NCI-H187 treated with DMSO at 0.1 percent for 48 hours (cell line): Measurements from ENCODE around the gene FAIM2.

Experiments
- DNase-seq: peaks from one replicate; lab custom pipeline; 2025; lab: John Stamatoyannopoulos, UW

The FAIM2 gene

DNA sequence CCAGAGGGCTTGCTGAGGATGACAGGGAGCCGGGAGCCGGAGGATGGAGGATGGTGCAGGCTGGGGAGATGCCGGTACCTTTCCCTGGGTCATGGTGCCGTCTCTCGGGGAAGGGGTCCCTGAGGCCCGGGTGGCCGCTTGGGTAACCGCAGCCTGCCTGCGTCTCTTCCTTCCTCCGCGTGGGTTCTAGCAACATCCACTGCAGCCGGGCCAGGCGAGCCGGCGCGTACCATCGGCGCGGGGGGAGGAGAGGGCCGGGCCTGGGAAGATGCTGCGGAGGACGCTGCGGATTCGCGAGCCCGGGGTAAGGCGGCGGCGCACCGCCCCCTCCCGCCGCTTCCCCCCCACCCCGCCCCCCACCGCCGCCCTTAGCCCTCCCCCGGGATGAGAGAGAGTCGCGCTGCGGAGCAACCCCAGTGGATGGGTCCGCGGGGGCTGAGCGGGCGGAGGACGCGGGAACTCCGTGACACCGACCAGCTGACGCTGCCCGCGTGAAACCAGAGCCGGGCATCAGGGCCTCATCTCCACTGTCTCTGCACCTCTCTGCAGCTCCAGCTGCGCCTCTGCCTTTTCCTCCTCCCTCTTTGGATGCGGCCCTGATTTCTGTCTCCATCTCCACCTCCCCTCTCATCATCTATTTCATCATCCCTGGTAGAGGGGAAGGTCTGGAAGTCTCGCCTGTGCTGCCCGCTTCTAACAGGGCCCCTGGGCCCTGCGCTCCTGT lies at the start of gene FAIM2:
Gene FAIM2 (minus strand): TSS at position 201 of the 724 bp plus-strand sequence. CDS start 108 bp downstream, at position 93.
- DNase-seq = peak; percentile 43

DNA sequence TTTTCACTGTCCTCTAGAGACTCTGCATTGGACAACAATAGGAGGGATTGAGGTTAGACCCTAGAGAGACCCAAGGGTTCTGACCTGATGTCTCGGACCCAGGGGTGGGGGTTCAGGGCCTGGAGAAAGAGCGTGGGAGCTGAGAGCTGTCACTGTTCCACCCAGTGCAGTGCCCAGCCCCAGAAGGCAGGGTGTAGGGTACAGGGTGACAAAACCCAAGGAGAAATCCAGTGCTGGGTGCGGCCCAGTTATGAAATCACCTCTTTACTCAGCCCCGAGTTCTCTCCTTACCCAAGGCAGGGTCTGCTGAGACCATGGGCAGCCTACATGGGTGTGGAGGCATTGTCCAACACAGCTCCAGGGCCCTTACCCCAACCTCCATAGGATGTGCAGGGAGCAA lies 49.5 kb upstream of the FAIM2 start:
- DNase-seq = no peak

DNA sequence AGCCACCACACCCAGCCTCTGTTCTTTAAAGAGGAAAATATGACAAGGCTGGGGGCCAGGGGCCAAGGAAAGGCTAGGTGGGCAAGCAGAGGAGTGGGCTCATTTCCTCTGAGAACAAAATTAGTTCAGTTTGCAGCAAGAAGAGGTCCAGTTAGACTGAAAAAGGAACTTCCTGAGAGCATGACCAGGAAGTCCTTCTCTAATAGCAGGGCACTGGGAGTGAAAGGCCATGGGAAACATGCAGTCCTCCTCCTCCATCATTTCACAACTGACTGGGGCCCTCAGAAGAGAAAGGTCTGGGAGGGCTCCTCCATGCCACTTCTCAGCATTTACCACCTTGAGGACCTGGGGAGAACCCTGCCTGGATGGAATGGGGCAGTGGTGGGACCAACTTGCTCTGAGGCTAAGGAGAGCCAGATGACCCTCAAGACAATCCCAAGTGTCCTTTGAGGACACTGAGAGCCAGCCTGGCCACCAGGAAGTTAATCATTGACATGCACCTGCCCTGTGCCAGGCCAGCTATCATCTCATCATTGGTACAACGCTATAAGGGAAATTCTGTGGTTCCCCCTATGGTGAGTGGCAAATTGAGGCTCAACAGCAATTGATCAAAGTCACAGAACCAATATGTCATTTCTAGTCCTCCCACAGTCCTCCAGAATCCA lies 48.8 kb upstream of the FAIM2 start:
- no peak for DNase-seq

DNA sequence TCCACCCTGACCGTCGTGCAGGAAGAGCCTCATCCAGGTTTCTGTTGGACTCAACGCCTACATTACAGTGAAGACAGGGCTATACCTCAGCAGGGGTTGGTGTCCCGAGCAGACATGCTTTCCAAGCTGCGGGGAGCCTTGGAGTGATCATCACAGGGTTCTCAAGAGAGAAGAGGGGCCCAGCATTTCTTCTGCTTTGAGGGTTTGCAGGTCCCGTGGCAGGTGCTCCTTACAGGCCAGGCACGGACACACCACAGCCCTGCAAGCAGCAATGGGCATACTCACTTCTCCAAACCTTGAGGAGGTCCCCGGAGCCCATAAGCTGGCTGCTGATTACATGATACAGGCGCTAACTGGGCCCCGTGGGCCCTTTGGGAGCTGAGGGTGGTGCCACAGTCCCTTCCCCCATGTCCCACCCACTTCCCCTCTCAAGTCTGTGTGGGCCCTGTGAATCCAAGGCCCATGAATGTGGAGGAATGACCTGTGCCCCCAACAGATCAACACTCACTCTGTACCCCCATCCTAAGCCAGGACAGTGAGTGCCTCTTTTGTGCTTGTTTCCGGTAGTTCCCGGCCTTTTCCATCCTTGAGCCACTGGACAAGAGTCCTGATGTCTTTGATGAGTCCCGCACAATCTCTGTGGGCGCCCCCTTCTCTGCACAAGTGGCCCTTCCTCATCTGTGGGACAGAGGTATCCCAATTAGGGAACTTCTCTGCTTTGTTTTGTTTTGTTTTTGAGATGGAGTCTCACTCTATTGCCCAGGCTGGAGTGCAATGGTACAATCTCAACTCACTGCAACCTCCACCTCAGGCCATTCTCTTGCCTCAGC lies 47.9 kb upstream of the FAIM2 start:
- no peak for DNase-seq

DNA sequence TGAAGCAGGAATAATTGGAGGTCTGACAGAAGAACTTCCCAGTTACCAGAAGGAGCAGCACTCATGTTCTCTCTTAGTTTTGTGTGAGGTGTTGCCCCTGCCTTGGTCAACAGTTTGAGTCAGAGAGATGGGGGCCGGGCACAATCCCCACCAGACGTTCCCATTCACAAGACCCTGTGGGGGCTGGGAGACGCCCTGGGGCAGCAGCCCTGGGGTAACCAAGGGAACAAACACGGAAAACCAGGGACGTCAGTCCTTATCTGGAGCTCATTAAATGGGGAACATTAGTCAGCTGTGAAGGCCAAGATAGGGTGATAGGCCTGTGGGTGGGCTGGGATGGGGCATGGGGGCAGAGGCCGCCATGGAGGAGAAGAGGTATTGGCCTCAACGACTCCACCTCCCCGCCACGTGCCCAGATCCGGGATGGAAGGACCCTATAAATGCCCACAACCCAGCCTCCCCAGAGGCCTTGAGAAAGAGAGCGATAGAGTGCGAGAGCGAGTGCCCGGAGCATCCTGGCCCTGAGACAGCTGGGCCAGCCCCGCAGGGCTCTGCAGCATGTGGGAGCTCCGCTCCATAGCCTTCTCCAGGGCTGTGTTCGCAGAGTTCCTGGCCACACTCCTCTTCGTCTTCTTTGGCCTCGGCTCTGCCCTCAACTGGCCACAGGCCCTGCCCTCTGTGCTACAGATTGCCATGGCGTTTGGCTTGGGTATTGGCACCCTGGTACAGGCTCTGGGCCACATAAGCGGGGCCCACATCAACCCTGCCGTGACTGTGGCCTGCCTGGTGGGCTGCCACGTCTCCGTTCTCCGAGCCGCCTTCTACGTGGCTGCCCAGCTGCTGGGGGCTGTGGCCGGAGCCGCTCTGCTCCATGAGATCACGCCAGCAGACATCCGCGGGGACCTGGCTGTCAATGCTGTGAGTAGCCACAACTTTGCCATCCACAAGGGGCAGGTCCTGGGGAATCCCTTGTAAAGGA lies 46.9 kb upstream of the FAIM2 start, which contains the start of gene AQP2:
Gene AQP2 (plus strand): TSS at position 465 of the 979 bp plus-strand sequence. CDS start 94 bp downstream, at position 559.
- DNase-seq = no peak

DNA sequence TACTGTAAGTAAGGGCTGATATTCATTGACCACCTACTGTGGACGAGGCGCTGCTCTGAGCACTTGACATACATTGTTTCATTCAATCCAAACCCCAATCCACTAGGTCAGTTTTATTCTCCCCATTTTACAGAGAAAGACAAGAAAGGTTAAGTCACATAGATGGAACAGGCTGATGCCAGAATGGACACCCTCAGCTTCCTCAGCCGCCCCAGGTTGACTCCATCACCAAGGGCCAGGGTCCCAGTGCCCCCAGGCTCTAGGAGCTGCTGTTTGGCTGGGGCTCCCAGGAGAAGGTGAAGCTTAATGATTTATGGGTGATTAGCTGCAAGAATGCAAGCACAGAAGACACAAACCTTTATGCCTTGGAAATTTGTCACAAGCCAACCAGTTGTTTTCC lies 46.2 kb upstream of the FAIM2 start:
- no peak for DNase-seq

DNA sequence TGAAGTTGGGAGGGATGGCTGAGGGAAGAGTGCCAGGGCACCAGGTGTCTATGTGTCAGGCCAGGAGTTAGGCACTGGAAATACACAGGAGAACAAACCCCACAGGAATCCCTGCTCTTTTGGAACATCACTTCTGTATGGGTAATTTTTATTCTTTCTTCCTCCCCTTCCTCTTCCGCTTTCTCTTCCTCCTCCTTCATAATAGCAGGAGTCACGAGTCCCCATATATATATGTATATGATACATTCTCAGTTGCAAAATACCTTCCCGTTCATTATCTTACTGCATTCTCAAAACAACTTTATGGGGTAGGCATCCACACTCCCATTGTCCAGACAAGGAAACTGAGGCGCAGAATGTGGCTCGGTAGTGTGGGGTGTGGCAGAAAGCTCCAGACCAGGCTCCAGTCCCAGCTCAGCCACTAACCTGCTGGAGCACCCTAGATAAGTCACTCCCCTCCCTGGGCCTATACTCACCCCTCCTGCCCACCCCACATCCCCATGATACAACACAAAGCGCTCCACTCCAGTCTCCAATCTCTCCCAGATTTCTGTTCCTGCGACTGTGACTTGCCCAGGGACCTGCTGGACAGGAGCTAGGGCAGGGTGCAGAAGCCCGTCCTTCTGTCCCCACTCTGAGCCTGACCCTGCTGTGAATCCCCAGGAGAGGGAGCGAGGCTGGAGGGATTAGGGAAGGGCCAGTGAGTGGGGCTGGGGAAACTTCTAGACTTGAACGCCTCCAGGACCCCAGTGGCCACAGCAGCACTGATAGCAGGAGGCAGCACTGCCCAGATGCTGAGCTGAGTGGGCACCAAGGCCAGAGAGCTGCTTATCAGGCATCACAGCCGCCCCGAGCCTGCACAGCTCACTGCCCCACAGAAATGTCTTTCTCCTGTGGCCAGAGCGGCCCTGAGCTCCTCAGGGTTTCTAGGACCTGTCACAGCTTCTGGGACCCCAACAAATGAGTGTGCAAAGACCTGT lies 45.5 kb upstream of the FAIM2 start:
- no peak for DNase-seq

DNA sequence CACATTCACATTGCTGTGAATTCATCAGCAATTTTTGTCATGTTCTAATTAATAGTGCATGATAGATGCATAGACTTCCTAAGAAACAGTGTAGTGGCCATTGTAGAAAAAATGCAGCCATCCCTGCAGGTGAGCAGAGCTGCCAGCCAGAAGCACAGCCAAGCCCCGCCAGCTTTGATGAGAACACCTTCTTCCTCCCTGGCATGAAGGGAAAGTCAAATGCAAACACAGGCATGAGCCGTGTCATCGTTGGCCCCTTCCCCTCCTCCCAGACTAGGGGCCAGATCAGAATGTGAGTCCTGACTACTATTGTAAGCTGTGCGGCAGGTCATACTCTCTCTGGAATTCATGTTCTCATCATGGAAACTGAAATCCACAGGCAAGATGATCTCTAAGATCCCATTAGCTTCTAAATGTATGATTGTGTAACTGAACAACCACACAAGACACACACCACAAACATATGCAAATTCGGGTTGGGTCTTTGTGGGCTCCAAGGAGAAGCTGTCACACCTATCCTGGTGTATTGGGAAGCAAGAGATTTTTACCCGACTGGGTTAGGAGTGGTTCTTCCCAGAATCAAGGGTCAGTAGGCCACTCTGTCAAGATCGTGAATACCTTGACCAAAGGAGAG lies 44.0 kb upstream of the FAIM2 start:
- DNase-seq = no peak

DNA sequence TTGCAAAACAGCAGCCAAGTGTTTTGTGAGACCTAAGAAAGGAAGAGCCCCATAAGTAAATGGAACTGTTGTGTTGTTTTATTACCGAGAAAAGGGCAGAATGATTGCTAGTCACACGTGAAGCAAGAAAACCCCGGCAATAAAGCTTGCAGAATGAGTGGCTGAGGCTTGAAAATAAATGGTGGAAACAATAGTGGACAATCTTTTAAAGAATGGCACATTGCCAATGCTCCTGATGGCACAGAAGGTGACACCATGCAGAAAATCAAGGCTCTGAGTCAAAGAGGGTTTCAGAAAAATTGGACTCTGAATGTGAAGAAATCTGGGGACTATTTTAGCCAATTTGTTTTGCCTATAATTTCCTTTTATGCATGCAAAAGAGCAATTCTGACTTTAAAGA lies 42.8 kb upstream of the FAIM2 start:
- no peak for DNase-seq

DNA sequence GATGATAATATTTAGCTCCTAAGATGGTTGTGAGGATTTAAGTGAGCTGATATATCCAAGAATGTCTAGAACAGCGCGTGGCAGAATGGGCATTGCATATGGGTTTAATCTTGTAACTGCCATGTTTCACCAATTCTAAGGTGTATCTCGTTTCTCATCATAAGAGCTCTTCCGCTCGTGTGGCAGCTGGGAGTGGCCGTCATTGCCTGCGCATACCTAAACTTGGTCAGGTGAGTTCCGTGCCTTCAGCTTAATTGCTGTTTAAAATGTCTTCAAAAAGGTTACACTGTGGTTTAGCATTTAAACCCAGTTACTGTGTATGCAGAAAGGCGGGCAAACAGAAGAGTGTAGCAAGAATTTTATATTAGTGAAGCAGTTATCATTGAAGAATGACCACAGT lies 42.4 kb upstream of the FAIM2 start:
- DNase-seq = peak; percentile 7

DNA sequence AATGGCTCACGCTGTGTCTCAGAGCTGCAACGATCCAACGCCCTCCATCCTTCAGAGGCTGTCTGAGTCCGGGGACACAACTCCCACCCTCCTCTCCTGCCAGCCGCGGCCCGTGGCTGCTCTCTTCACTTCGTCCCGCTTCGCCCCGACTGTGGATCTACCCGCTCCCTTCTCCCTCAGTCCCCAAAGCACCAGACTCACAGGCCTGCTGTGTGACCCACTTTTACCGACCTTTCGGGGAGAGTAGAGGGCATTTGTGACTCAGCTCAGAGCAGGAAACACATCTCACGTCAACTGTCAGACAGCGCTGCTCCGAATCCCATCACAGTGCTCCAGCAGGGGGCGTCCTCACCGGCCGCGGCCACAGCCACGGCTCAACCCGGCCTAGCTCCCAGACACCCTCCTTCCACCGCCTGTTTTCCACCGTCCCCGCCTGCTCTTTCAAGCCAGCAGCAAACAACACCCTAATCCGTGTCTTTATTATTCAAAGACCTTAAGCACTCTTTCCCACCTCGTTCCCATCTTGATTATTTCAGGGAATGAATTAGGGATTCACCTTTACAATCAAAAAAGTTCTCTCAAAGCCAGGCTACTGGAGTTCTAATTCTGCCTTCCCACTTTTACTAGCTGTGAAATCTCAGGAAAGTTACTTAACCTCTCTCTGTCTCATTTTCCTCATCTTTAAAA lies 41.8 kb upstream of the FAIM2 start:
- DNase-seq = peak; percentile 7

DNA sequence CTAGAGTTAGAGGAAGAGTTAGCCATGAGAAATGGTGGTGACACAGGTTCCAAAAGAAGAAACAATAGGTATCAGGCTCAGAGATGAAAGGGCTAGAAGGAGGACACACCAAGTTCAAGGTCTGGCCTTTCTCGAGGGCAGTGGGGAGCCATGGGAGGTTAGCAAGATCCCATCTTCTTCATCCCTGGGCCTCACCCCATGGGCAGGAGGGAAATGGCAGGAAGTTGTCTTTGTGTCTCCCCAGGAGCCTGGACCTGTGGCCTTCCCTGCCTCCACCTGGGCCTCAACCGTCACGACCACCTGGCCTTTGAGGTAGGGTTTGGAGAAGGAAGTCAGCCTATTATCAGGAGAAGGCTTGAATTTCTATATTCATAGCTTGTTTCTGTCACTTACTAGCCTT lies 41.0 kb upstream of the FAIM2 start:
- no peak for DNase-seq

DNA sequence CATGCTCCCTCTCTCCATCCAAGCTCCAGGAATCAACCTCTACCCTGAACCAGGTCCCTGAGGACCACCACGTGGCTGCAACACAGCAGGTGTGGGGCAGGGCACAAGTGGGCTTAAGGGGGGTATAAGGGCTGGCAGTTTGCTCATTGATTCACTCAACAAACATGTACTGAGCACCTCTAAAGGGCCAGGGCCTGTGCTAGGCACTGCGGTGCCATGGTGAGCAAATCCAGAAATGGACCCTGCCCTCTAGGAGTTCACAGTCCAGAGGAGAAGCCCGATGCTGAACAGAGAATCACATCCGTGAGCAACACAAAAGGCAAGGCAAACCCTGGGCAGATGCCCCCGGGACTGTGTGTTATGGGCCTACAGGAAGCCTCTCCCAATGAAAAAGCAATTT lies 40.3 kb upstream of the FAIM2 start:
- DNase-seq = no peak

DNA sequence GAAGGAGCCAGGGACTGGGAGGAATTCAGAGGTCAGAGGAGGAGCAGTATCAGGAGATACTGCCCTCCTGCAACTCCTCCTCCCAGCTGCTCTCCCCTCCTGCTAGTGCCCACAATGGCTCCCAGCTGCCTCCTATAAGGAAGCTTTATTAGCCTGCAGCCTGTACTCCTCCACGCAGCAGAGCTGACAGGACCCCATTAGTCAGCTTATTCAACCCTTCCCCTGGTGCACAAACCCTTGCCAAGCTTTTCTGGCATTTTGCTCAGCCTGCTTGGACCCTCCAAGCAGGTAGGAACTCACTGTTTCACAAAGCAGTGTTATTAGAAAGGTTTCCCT lies 39.9 kb upstream of the FAIM2 start:
- DNase-seq = no peak

DNA sequence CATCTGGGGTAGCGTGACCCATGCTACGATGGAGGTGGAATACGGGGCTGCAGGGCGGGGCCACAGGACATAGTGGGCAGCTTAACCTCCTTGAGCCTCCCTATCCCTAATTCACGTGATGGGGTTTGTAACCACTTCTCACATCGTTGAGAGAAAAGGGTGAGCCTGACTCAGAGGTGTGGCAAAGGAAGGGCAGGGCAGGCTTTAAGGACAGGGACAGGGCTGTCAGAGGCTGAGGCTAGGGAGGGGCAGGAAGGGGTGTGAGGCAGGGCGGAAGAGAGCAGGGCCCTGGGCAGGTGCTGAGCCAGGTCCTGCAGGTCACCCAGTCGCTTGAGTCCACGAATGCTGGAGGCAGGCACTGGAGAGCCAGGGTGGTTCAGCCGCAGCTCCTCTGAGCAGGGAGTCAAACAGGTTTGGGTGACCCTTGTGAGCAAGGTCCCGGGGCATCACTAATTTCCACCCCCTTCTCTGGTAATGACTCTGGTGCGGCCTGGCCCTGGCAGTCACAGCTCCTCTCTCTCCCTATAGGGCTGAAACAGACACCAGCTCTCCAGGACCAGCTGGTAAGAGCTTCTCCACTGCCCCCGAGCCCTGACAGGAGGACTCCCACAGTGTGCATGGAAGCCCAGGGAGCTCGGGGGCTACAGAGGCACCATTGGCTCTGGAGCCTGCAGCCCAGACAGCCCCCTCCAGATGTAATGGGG lies 39.4 kb upstream of the FAIM2 start:
- DNase-seq = no peak

DNA sequence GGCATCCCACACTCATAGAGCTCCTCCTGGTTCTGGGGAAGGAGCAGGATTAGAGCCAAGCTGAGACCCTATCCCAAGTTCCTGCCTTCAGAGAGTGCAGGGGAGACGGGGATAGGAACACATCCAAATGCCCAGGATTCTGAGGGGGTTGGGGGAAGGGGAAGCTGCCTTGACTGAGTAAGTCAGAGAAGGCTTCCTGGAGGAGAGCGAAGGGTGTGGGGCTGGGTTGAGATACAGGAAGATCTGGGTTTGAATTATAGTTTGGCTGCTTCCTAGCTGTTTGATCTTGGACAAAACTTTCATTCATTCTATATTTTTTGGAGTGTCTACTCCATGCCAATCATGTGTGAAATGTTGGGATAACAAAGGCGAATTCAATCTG lies 38.8 kb upstream of the FAIM2 start:
- no peak for DNase-seq

DNA sequence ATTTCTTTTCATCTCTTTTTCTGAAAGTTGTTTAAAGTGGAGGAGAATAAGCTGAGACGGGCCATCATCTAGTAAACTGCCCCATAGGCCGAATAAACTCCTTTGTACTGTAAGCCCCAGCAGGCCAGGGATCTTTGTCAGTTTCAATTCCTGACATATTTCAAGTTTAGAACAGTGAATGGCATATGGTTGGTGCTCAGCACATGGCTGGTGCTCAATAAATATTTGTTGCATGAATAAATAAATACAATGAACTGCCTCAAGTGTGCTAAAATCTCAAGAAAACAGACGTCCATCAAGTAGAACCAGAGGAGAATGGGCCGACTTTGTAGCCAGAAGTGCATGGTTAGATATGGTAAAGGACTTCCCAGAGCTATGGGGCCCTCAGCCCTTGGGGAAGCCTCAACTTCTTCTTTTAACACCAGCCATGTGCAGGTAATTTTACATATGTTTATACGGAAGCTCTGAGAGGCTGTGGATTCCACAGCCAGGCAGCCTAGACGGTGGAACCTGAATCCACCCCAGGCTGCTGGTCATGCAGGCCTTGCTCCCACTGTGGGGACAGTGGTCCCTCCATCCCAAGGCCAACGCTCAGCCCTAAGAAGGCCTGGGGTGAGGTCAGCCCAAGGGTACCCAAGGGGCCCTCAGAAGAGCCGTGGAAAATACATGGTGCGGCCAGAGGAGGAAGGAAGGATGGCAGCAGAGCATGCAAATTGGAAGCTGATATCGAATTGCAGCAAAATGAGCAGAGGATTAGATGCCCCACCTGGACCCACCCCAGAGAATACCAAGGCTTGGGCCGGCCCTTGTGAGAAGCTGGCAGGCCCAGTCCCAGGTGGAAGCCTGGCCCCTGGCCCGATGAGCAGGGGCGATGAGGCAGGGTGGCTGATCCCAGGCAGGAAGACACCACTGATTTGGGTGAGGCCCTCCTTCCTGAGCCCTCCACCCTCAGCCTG lies 38.1 kb upstream of the FAIM2 start:
- no peak for DNase-seq

DNA sequence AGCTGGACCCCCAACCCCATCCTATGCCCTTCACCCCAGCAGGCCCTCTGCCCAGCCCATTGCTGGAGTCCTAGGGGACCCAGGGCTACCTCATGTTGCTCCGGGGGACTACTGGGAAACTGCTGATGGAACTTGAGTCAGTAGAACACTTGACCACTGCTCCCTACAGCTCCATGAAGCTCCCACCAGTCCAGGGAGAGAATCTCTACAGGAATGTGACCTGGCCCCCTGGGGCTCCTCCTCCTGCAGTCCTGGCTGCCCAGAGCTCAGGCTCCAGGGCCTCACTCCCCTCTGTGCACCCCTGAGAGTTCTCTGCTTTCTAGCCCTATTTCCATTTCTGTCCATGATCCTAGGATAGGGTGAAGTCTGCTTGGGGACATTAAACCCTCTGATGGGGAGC lies 36.0 kb upstream of the FAIM2 start:
- DNase-seq = no peak
